ENCODE measurements around the gene GCFC2. TPM values are rescaled to one million over a fixed set of nuclear protein-coding genes. Genes with fewer than 3 reads are reported as not detected.
A peak's percentile ranks its signal among the peaks of the same experiment; 100 is the strongest.

Gene GCFC2
- total RNA-seq, 1 donor from 2014 or later = 13.0 TPM

GRCh38 chr2:75736276-75736675, 25.6 kb upstream of the GCFC2 start:
- Mint-ChIP-seq H3K4me1 (ENCODE audit: unreplicated experiment) (no peaks in the 10 kb centered on the region), H3K27me3 (ENCODE audit: unreplicated experiment) (no peaks in the 10 kb centered on the region), H3K4me3 (ENCODE audit: unreplicated experiment) (no peak overlapping the region), H3K36me3 (ENCODE audit: low read depth, unreplicated experiment) (no peaks in the 10 kb centered on the region), H3K9me3 (ENCODE audit: unreplicated experiment) (no peaks in the 10 kb centered on the region), H3K27ac (ENCODE audit: unreplicated experiment) (no peak overlapping the region)
- no peak for TF ChIP-seq CTCF (IDR thresholded peaks at IDR 0.05; ENCODE audit: unreplicated experiment)
- DNase-seq (ENCODE audit: low spot score) = no peak

GRCh38 chr2:75729861-75730260, 19.1 kb upstream of the GCFC2 start:
- H3K9me3 Mint-ChIP-seq (ENCODE audit: unreplicated experiment) = no peaks in the 10 kb centered on the region
- no peaks in the 10 kb centered on the region for H3K36me3 Mint-ChIP-seq (ENCODE audit: low read depth, unreplicated experiment)
- H3K4me1 Mint-ChIP-seq (ENCODE audit: unreplicated experiment) = no peaks in the 10 kb centered on the region
- peaks cover 3% of the 10 kb centered on the region for H3K27me3 Mint-ChIP-seq (ENCODE audit: unreplicated experiment)
- no peak overlapping the region for H3K4me3 Mint-ChIP-seq (ENCODE audit: unreplicated experiment)
- peak; percentile 15 for DNase-seq (ENCODE audit: low spot score)
- TF ChIP-seq CTCF (IDR thresholded peaks at IDR 0.05; ENCODE audit: unreplicated experiment) = no peak
- no peak overlapping the region for H3K27ac Mint-ChIP-seq (ENCODE audit: unreplicated experiment)

GRCh38 chr2:75728614-75729419, 18.1 kb upstream of the GCFC2 start:
- Mint-ChIP-seq H3K4me3 (ENCODE audit: unreplicated experiment) (no peak overlapping the region), H3K4me1 (ENCODE audit: unreplicated experiment) (no peaks in the 10 kb centered on the region), H3K9me3 (ENCODE audit: unreplicated experiment) (no peaks in the 10 kb centered on the region), H3K27me3 (ENCODE audit: unreplicated experiment) (peaks cover 3% of the 10 kb centered on the region), H3K36me3 (ENCODE audit: low read depth, unreplicated experiment) (no peaks in the 10 kb centered on the region), H3K27ac (ENCODE audit: unreplicated experiment) (no peak overlapping the region)
- DNase-seq (ENCODE audit: low spot score) = no peak
- no peak for TF ChIP-seq CTCF (IDR thresholded peaks at IDR 0.05; ENCODE audit: unreplicated experiment)

- no peaks in the 10 kb centered on the region for H3K36me3 Mint-ChIP-seq (ENCODE audit: low read depth, unreplicated experiment)
- no peak overlapping the region for H3K4me3 Mint-ChIP-seq (ENCODE audit: unreplicated experiment)
- no peak for DNase-seq (ENCODE audit: low spot score)
- no peak overlapping the region for H3K27ac Mint-ChIP-seq (ENCODE audit: unreplicated experiment)
- no peak for TF ChIP-seq CTCF (IDR thresholded peaks at IDR 0.05; ENCODE audit: unreplicated experiment)
- no peaks in the 10 kb centered on the region for H3K9me3 Mint-ChIP-seq (ENCODE audit: unreplicated experiment)
- H3K4me1 Mint-ChIP-seq (ENCODE audit: unreplicated experiment) = no peaks in the 10 kb centered on the region
- peaks cover 1% of the 10 kb centered on the region for H3K27me3 Mint-ChIP-seq (ENCODE audit: unreplicated experiment)
These were observed 12.0 kb upstream of the GCFC2 start for GRCh38 chr2:75722687-75723086.

- no peak overlapping the region for H3K4me3 Mint-ChIP-seq (ENCODE audit: unreplicated experiment)
- H3K4me1 Mint-ChIP-seq (ENCODE audit: unreplicated experiment) = no peaks in the 10 kb centered on the region
- TF ChIP-seq CTCF (IDR thresholded peaks at IDR 0.05; ENCODE audit: unreplicated experiment) = no peak
- H3K9me3 Mint-ChIP-seq (ENCODE audit: unreplicated experiment) = no peaks in the 10 kb centered on the region
- H3K27ac Mint-ChIP-seq (ENCODE audit: unreplicated experiment) = no peak overlapping the region
- DNase-seq (ENCODE audit: low spot score) = no peak
- no peaks in the 10 kb centered on the region for H3K36me3 Mint-ChIP-seq (ENCODE audit: low read depth, unreplicated experiment)
- peaks cover 1% of the 10 kb centered on the region for H3K27me3 Mint-ChIP-seq (ENCODE audit: unreplicated experiment)
These were observed 9.8 kb upstream of the GCFC2 start for GRCh38 chr2:75720525-75720924.
